ENCODE measurements around the gene AMOTL1. TPM values are rescaled to one million over a fixed set of nuclear protein-coding genes. Genes with fewer than 3 reads are reported as not detected.

AMOTL1 gene
- total RNA-seq, 1 donor from 2014 or later = 64.8 TPM

DNA sequence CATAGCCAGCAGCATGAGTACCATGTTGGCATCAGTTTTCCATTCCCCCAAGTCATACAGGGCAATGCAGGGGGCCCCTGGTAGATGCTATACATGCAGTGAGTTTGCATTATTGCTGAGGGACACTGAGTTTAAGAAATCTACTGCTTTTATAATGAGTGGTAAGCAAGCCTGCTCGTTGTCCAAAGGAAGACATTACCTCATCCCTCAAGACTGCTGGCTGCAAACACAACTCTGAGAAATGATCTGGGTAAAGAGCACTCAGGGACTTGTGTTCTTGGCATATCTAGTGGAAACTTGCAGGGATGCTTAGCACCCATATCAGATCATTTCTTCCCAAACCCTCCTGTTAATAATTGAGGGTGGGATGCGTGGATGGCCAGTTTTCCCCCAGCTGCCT, 127.3 kb downstream of the AMOTL1 start:
- Mint-ChIP-seq H3K9me3 (no peaks in the 10 kb centered on the region), H3K4me3 (no peak overlapping the region), H3K27me3 (no peaks in the 10 kb centered on the region), H3K36me3 (peaks cover 27% of the 10 kb centered on the region), H3K4me1 (ENCODE audit: unreplicated experiment) (no peaks in the 10 kb centered on the region), H3K27ac (no peak overlapping the region)
- no peak for TF ChIP-seq CTCF (conservative IDR thresholded peaks at IDR 0.05)
- no peak for DNase-seq (ENCODE audit: extremely low spot score, unreplicated experiment)

DNA sequence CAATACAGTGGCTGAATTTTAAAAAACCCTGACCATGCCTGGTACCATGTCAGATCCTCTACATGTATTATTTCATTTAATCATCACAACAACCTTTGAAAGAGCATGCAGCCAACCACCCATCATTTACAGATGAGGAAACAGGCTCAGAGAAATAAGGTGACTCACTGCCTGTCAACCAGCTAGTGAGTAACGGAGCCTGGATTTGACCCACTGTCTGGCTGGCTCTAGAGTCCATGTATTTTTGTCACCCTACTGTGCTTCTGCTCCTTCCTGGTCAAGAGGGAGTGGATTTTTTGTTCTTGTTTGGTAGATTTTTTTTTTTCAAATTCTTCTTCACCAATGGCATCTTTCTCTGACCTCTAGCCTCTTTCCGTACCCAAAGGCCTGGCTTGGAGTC, 127.8 kb downstream of the AMOTL1 start:
- Mint-ChIP-seq H3K4me3 (no peak overlapping the region), H3K36me3 (peaks cover 27% of the 10 kb centered on the region), H3K27me3 (no peaks in the 10 kb centered on the region), H3K27ac (no peak overlapping the region), H3K4me1 (ENCODE audit: unreplicated experiment) (no peaks in the 10 kb centered on the region), H3K9me3 (no peaks in the 10 kb centered on the region)
- DNase-seq (ENCODE audit: extremely low spot score, unreplicated experiment) = no peak
- TF ChIP-seq CTCF (conservative IDR thresholded peaks at IDR 0.05) = no peak

DNA sequence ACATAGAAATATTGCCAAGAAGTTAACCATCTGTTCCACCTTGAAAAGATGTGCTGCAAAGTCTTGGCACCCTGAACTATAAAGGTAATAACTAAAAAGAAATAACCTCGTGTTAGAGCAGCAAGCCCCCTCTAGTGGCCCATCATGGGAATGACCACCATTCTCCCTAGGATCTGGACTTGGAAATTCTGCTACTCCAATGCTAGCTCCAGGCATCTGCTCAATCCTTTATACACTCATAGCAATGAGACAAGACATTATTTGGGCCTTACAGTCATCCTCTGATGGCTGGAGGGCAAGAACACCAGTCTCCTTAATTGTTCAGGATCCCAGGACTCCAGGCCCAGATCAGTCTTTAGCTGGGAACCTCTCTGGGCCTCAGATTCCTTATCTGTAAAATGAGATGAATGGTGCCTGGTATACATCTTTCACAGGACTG, 129.2 kb downstream of the AMOTL1 start:
- peaks cover 31% of the 10 kb centered on the region for H3K36me3 Mint-ChIP-seq
- H3K9me3 Mint-ChIP-seq = no peaks in the 10 kb centered on the region
- peak; percentile 93 for TF ChIP-seq CTCF (conservative IDR thresholded peaks at IDR 0.05)
- no peak overlapping the region for H3K4me3 Mint-ChIP-seq
- no peak overlapping the region for H3K27ac Mint-ChIP-seq
- no peak for DNase-seq (ENCODE audit: extremely low spot score, unreplicated experiment)
- H3K4me1 Mint-ChIP-seq (ENCODE audit: unreplicated experiment) = no peaks in the 10 kb centered on the region
- no peaks in the 10 kb centered on the region for H3K27me3 Mint-ChIP-seq

GRCh38 chr11:94907226-94907625, 139.1 kb downstream of the AMOTL1 start:
- no peak for TF ChIP-seq CTCF (conservative IDR thresholded peaks at IDR 0.05)
- H3K4me3 Mint-ChIP-seq = no peak overlapping the region
- H3K9me3 Mint-ChIP-seq = no peaks in the 10 kb centered on the region
- no peaks in the 10 kb centered on the region for H3K27me3 Mint-ChIP-seq
- H3K27ac Mint-ChIP-seq = no peak overlapping the region
- no peak for DNase-seq (ENCODE audit: extremely low spot score, unreplicated experiment)
- no peaks in the 10 kb centered on the region for H3K4me1 Mint-ChIP-seq (ENCODE audit: unreplicated experiment)
- peaks cover 12% of the 10 kb centered on the region for H3K36me3 Mint-ChIP-seq

GRCh38 chr11:94909371-94909820, 141.2 kb downstream of the AMOTL1 start:
- H3K27ac Mint-ChIP-seq = no peak overlapping the region
- H3K36me3 Mint-ChIP-seq = peaks cover 5% of the 10 kb centered on the region
- H3K27me3 Mint-ChIP-seq = no peaks in the 10 kb centered on the region
- DNase-seq (ENCODE audit: extremely low spot score, unreplicated experiment) = no peak
- H3K9me3 Mint-ChIP-seq = no peaks in the 10 kb centered on the region
- no peak overlapping the region for H3K4me3 Mint-ChIP-seq
- H3K4me1 Mint-ChIP-seq (ENCODE audit: unreplicated experiment) = no peaks in the 10 kb centered on the region
- no peak for TF ChIP-seq CTCF (conservative IDR thresholded peaks at IDR 0.05)

DNA sequence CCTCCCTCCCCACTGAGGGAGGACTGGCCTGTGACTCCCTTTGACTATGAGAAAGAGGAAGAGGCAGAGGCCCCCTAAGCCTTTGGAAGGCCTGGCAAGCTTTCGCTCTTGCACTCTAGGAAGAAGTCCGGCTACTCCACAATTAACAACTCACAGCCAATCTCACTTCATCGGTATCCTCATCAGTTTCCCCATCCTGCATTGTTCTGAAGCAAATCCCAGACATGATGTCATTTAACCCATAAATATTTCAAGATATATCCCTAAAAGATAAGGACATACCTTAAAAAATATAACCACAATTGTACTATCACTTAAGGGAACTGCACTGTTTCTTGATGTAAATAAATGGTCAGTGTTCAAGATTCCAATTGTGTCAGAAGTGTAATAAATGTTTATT, 142.1 kb downstream of the AMOTL1 start:
- Mint-ChIP-seq H3K36me3 (no peaks in the 10 kb centered on the region), H3K9me3 (no peaks in the 10 kb centered on the region), H3K27ac (no peak overlapping the region), H3K4me1 (ENCODE audit: unreplicated experiment) (no peaks in the 10 kb centered on the region), H3K27me3 (no peaks in the 10 kb centered on the region), H3K4me3 (no peak overlapping the region)
- DNase-seq (ENCODE audit: extremely low spot score, unreplicated experiment) = no peak
- TF ChIP-seq CTCF (conservative IDR thresholded peaks at IDR 0.05) = no peak

Measured in type B pancreatic cell (in vitro differentiated cells).